SU-DHL-6 (cell line): ENCODE results near the gene SLC5A10.

Experiments used
- CTCF ChIP-seq: fragments of 200-600 bp; sonication (generic); IDR thresholded peaks from one replicate; pipeline ENCODE4 v1.5.1; 2017; ENCODE audit warnings: antibody characterized with exemption, mild to moderate bottlenecking, low read length, moderate library complexity; ENCODE audit not compliant: insufficient read depth, poor library complexity, severe bottlenecking
- EZH2phosphoT487 ChIP-seq: fragments of 200-600 bp; sonication (generic), shearing (Covaris generic); conservative IDR thresholded peaks from 2 replicates; pipeline ENCODE4 v1.6.1; 2018; ENCODE audit warnings: mild to moderate bottlenecking, antibody characterized with exemption, low read length, moderate library complexity, mixed read lengths

- TF ChIP-seq CTCF: no peak
- TF ChIP-seq EZH2phosphoT487: no peak
Measured at GRCh38 chr17:18937981-18938691, 13.8 kb upstream of the SLC5A10 start.
